ENCODE measurements around the gene VASN.

The VASN gene

DNA sequence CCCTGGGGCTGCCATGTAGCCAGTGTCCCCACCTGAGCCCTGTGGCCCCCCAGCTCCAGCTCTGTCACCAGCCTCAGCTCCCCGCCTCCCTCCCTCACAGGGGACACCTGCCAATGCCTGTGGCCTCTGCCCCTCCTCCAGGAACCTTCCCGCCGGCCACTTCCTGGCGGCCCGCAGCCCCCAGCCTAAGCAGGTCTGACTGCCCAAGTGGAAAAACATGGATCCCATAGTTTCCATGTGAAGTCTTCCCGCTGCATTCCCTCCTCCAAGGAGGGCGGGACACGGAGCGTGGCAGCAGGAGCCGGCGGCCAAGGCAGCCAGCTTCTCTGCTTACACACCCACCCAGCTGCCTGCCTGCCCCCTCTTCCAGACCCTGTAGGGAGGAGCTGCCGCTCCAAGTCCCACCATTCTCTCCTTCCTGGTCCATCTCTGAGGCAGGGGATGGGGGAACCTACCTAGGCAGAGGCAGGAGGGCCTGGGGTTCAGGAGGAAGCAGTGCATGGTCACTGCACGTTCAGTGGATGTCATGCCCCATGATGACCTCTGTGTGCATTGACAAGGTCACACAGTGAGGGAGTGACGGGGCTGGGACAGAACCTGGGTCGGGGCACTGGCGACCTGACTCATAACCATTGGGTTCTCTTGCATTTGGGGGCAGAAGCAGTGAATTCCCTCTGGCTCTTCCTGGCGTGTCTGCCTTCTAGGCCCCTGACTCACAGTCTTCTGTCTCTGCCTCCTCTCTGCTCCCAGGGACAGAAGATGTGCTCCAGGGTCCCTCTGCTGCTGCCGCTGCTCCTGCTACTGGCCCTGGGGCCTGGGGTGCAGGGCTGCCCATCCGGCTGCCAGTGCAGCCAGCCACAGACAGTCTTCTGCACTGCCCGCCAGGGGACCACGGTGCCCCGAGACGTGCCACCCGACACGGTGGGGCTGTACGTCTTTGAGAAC lies 8.7 kb downstream of the VASN start:
- Histone ChIP-seq H3K27ac (ENCODE audit: low read depth, low read length) (peak overlapping the region; percentile 10; the same call in 1 of the 2 replicates), H3K36me3 (ENCODE audit: insufficient read depth, low read length) (peaks cover 16% of the 10 kb centered on the region; the same call in 1 of the 2 replicates), H3K4me1 (ENCODE audit: control insufficient read depth, insufficient read depth, low read length, unreplicated experiment) (peaks cover 51% of the 10 kb centered on the region), H3K27me3 (ENCODE audit: insufficient read depth, low read length) (no peaks in the 10 kb centered on the region), H3K79me2 (ENCODE audit: control insufficient read depth, insufficient read depth, low read length, unreplicated experiment) (peaks cover 37% of the 10 kb centered on the region), H3K4me3 (ENCODE audit: low read depth, low read length) (no peak overlapping the region), H2AFZ (ENCODE audit: low read length, unreplicated experiment) (no peak overlapping the region)

DNA sequence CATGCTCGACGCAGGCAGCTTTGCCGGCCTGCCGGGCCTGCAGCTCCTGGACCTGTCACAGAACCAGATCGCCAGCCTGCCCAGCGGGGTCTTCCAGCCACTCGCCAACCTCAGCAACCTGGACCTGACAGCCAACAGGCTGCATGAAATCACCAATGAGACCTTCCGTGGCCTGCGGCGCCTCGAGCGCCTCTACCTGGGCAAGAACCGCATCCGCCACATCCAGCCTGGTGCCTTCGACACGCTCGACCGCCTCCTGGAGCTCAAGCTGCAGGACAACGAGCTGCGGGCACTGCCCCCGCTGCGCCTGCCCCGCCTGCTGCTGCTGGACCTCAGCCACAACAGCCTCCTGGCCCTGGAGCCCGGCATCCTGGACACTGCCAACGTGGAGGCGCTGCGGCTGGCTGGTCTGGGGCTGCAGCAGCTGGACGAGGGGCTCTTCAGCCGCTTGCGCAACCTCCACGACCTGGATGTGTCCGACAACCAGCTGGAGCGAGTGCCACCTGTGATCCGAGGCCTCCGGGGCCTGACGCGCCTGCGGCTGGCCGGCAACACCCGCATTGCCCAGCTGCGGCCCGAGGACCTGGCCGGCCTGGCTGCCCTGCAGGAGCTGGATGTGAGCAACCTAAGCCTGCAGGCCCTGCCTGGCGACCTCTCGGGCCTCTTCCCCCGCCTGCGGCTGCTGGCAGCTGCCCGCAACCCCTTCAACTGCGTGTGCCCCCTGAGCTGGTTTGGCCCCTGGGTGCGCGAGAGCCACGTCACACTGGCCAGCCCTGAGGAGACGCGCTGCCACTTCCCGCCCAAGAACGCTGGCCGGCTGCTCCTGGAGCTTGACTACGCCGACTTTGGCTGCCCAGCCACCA lies 9.7 kb downstream of the VASN start:
- H3K79me2 ChIP-seq (ENCODE audit: control insufficient read depth, insufficient read depth, low read length, unreplicated experiment) = peaks cover 31% of the 10 kb centered on the region
- H2AFZ ChIP-seq (ENCODE audit: low read length, unreplicated experiment) = no peak overlapping the region
- H3K27ac ChIP-seq (ENCODE audit: low read depth, low read length) = no peak overlapping the region
- no peak overlapping the region for H3K4me3 ChIP-seq (ENCODE audit: low read depth, low read length)
- H3K4me1 ChIP-seq (ENCODE audit: control insufficient read depth, insufficient read depth, low read length, unreplicated experiment) = peaks cover 51% of the 10 kb centered on the region
- peaks cover 16% of the 10 kb centered on the region; the same call in 1 of the 2 replicates for H3K36me3 ChIP-seq (ENCODE audit: insufficient read depth, low read length)
- no peaks in the 10 kb centered on the region for H3K27me3 ChIP-seq (ENCODE audit: insufficient read depth, low read length)

DNA sequence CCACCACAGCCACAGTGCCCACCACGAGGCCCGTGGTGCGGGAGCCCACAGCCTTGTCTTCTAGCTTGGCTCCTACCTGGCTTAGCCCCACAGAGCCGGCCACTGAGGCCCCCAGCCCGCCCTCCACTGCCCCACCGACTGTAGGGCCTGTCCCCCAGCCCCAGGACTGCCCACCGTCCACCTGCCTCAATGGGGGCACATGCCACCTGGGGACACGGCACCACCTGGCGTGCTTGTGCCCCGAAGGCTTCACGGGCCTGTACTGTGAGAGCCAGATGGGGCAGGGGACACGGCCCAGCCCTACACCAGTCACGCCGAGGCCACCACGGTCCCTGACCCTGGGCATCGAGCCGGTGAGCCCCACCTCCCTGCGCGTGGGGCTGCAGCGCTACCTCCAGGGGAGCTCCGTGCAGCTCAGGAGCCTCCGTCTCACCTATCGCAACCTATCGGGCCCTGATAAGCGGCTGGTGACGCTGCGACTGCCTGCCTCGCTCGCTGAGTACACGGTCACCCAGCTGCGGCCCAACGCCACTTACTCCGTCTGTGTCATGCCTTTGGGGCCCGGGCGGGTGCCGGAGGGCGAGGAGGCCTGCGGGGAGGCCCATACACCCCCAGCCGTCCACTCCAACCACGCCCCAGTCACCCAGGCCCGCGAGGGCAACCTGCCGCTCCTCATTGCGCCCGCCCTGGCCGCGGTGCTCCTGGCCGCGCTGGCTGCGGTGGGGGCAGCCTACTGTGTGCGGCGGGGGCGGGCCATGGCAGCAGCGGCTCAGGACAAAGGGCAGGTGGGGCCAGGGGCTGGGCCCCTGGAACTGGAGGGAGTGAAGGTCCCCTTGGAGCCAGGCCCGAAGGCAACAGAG lies 10.5 kb downstream of the VASN start:
- H3K4me3 ChIP-seq (ENCODE audit: low read depth, low read length) = no peak overlapping the region
- H3K27ac ChIP-seq (ENCODE audit: low read depth, low read length) = no peak overlapping the region
- H3K4me1 ChIP-seq (ENCODE audit: control insufficient read depth, insufficient read depth, low read length, unreplicated experiment) = peaks cover 52% of the 10 kb centered on the region
- peaks cover 16% of the 10 kb centered on the region; the same call in 1 of the 2 replicates for H3K36me3 ChIP-seq (ENCODE audit: insufficient read depth, low read length)
- peaks cover 23% of the 10 kb centered on the region for H3K79me2 ChIP-seq (ENCODE audit: control insufficient read depth, insufficient read depth, low read length, unreplicated experiment)
- no peak overlapping the region for H2AFZ ChIP-seq (ENCODE audit: low read length, unreplicated experiment)
- no peaks in the 10 kb centered on the region for H3K27me3 ChIP-seq (ENCODE audit: insufficient read depth, low read length)

DNA sequence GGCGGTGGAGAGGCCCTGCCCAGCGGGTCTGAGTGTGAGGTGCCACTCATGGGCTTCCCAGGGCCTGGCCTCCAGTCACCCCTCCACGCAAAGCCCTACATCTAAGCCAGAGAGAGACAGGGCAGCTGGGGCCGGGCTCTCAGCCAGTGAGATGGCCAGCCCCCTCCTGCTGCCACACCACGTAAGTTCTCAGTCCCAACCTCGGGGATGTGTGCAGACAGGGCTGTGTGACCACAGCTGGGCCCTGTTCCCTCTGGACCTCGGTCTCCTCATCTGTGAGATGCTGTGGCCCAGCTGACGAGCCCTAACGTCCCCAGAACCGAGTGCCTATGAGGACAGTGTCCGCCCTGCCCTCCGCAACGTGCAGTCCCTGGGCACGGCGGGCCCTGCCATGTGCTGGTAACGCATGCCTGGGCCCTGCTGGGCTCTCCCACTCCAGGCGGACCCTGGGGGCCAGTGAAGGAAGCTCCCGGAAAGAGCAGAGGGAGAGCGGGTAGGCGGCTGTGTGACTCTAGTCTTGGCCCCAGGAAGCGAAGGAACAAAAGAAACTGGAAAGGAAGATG lies 11.2 kb downstream of the VASN start:
- Histone ChIP-seq H3K27me3 (ENCODE audit: insufficient read depth, low read length) (no peaks in the 10 kb centered on the region), H3K36me3 (ENCODE audit: insufficient read depth, low read length) (peaks cover 16% of the 10 kb centered on the region; the same call in 1 of the 2 replicates), H3K79me2 (ENCODE audit: control insufficient read depth, insufficient read depth, low read length, unreplicated experiment) (peaks cover 17% of the 10 kb centered on the region), H3K27ac (ENCODE audit: low read depth, low read length) (0 out of 2 replicates have a peak overlapping the region, but pooled peaks have one; percentile 32), H3K4me3 (ENCODE audit: low read depth, low read length) (no peak overlapping the region), H2AFZ (ENCODE audit: low read length, unreplicated experiment) (no peak overlapping the region), H3K4me1 (ENCODE audit: control insufficient read depth, insufficient read depth, low read length, unreplicated experiment) (peaks cover 52% of the 10 kb centered on the region)

DNA sequence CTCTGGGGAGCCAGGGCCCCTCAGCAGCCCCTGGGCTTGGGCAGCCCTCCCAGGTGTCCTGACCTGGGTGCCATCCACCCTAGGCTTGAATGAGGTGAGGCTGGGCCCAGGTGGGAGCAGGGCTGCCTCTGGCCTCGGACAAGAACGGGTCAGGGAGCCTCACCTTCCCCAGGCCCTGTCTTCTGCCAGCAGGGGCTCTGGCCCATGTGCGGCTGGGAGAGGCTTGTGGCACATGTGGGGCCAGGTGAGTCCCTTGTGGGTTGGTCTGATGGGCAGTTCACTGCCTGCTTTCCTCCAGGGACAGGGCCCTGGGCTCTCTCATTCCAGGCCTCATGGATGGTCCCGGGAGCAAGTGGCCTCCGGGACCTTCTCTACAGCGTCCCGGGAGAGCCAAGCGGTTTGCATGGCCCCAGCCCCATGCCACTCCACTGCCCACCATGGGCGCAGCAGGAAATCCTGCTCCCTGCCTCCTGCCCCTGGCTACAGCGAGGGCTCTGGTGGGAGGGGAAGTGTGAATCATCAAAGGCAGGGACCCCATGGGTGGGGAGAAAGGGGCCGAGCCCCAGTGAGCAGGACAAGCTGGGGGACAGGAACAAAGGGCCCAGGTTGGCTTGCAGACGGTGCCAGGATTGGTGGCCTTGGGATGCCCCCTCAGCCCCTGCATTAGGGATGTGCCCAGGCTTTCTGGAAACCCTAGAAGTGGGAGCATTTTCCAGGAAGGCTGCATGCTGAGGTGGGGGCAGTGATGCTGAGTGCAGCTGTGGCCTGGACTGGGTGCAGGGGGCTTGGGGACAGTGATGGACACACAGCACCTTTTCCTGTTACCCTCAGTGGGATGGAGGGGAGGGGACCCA lies 12.2 kb downstream of the VASN start:
- Histone ChIP-seq H3K27ac (ENCODE audit: low read depth, low read length) (peak overlapping the region; percentile 32), H3K4me3 (ENCODE audit: low read depth, low read length) (no peak overlapping the region), H2AFZ (ENCODE audit: low read length, unreplicated experiment) (no peak overlapping the region), H3K27me3 (ENCODE audit: insufficient read depth, low read length) (no peaks in the 10 kb centered on the region), H3K79me2 (ENCODE audit: control insufficient read depth, insufficient read depth, low read length, unreplicated experiment) (peaks cover 8% of the 10 kb centered on the region), H3K36me3 (ENCODE audit: insufficient read depth, low read length) (peaks cover 16% of the 10 kb centered on the region; the same call in 1 of the 2 replicates), H3K4me1 (ENCODE audit: control insufficient read depth, insufficient read depth, low read length, unreplicated experiment) (peaks cover 52% of the 10 kb centered on the region)

DNA sequence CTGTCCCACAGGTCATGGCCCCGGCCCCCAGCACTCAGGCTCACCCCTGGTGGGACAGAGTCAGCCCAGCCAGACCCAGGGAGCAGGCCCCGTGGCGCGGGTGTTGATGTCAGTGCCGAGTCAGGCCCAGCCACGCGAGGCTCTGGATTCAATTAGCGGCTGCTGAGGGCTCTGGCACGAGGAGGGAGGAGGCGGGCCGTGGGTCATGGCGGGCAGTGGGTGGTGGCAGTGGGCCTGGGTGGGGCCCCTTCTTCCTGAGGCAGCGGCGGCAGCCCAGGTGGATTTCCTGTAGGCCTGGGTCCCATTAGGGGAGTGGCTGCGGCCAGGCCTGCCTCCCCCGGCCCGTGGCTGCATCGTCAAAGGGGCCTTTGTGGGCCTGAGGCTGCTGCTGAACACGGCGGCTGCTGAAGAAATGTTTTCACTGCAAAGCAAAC lies 12.9 kb downstream of the VASN start:
- Histone ChIP-seq H2AFZ (ENCODE audit: low read length, unreplicated experiment) (no peak overlapping the region), H3K4me3 (ENCODE audit: low read depth, low read length) (no peak overlapping the region), H3K79me2 (ENCODE audit: control insufficient read depth, insufficient read depth, low read length, unreplicated experiment) (peaks cover under 1% of the 10 kb centered on the region), H3K27ac (ENCODE audit: low read depth, low read length) (peak overlapping the region; percentile 32; the same call in 1 of the 2 replicates), H3K4me1 (ENCODE audit: control insufficient read depth, insufficient read depth, low read length, unreplicated experiment) (peaks cover 57% of the 10 kb centered on the region), H3K36me3 (ENCODE audit: insufficient read depth, low read length) (peaks cover 16% of the 10 kb centered on the region; the same call in 1 of the 2 replicates), H3K27me3 (ENCODE audit: insufficient read depth, low read length) (no peaks in the 10 kb centered on the region)

DNA sequence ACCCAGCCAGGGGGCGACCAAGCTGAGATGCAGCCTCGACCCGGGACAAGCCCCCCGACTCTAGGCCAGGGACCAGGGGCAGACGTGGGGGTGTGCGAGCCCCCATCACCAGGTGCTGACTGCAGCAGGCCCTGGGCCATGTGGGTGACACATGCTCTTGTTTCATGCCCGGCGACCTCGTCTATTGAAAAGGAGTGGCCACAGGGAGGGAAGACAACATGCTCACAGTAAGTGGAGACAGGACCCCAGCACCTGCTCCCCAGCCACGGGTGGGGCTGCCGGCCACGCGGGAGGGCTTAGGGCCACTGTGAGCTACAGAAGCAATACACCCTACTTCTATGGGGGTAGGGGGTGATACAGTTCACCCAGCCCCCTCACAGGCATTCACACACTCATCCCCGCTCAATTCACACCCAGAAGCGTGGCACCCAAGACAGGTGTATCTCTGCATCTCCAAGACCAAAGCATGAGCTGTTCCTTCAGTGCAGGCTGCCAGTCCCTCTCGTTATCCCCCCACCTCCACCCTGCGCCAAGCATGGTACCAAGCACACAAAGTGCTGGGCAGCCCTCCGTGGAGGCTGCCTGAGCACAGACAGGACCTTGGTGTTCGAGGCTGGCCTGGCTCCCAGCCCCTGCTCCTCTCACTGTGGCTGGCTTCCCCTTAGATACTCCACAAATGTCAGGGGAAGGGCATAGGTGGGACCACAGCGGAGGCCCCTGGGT lies 13.6 kb downstream of the VASN start:
- Histone ChIP-seq H3K79me2 (ENCODE audit: control insufficient read depth, insufficient read depth, low read length, unreplicated experiment) (no peaks in the 10 kb centered on the region), H3K36me3 (ENCODE audit: insufficient read depth, low read length) (peaks cover 16% of the 10 kb centered on the region; the same call in 1 of the 2 replicates), H2AFZ (ENCODE audit: low read length, unreplicated experiment) (no peak overlapping the region), H3K27me3 (ENCODE audit: insufficient read depth, low read length) (no peaks in the 10 kb centered on the region), H3K4me3 (ENCODE audit: low read depth, low read length) (no peak overlapping the region), H3K4me1 (ENCODE audit: control insufficient read depth, insufficient read depth, low read length, unreplicated experiment) (peaks cover 57% of the 10 kb centered on the region), H3K27ac (ENCODE audit: low read depth, low read length) (peak overlapping the region; percentile 75)

DNA sequence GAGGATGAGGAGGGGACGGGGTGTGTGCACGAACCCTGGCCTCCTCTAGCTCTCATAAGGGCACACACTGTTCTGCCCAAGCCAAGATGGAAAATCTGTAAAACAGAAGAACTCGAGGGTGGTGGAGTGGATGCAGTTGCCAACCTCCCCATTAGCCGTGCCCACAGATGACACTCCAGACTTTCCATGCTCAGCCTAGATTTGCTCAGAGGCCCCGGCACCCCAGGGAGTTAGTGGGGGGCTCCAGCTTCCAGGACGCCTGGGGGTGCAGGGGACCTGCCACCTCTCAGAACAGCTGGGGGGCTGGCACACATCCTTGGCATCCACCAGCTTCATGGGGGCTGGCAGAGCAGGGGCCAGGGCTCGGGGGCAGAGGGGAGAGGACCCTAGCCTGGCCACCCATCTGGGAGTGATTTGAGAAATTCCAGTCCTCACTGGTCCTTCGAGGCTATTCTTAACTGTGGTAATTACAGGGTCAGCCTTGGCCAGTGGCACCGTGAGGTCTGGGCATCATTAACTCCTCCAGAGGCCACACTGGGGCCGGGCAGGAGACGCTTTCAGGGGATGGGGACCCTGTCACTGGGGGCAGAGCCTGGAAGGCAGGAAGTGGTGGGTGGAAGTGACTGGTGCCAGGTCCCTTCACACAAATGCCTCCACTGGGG lies 14.3 kb downstream of the VASN start:
- H3K4me1 ChIP-seq (ENCODE audit: control insufficient read depth, insufficient read depth, low read length, unreplicated experiment) = peaks cover 57% of the 10 kb centered on the region
- H3K36me3 ChIP-seq (ENCODE audit: insufficient read depth, low read length) = peaks cover 16% of the 10 kb centered on the region; the same call in 1 of the 2 replicates
- H3K27me3 ChIP-seq (ENCODE audit: insufficient read depth, low read length) = no peaks in the 10 kb centered on the region
- H3K4me3 ChIP-seq (ENCODE audit: low read depth, low read length) = no peak overlapping the region
- H3K79me2 ChIP-seq (ENCODE audit: control insufficient read depth, insufficient read depth, low read length, unreplicated experiment) = no peaks in the 10 kb centered on the region
- H3K27ac ChIP-seq (ENCODE audit: low read depth, low read length) = peak overlapping the region; percentile 75
- no peak overlapping the region for H2AFZ ChIP-seq (ENCODE audit: low read length, unreplicated experiment)

All from ACC112 (cell line).